H1 (cell line): ENCODE results near the gene CAMKMT. TPM values are rescaled to one million over a fixed set of nuclear protein-coding genes. Genes with fewer than 3 reads are reported as not detected.

Experiments
- BACH1 ChIP-seq: IDR thresholded peaks from 2 replicates; pipeline ENCODE4 v1.6.1; 2012; ENCODE audit warnings: low read length, improper control_type of control experiment
- CEBPB ChIP-seq: IDR thresholded peaks from 2 replicates; pipeline ENCODE4 v1.6.1; 2012; ENCODE audit warnings: low read depth, low read length
- MAX ChIP-seq: IDR thresholded peaks from 2 replicates; pipeline ENCODE4 v1.6.1; 2012; ENCODE audit warnings: inconsistent platforms
- PHF8 ChIP-seq: fragments of 200-600 bp; sonication (generic); conservative IDR thresholded peaks from 2 replicates; pipeline ENCODE4 v1.7.1; 2012; ENCODE audit warnings: low read depth, mild to moderate bottlenecking, inconsistent platforms, low read length, moderate library complexity
- polyA plus RNA-seq, 7 experiments: library from polyadenylated mRNA; depleted of rRNA in 3 of 7; stranded (reverse) in 5 of 7; unstranded in 2 of 7; fragments of >200 nt in 5 of 7; fragments of 200-250 nt in 2 of 7; gene quantifications; 1 replicate in 5 of 7; 2 replicates in 1 of 7; 4 replicates in 1 of 7; pipeline versions ENCODE4 v1.2.1 to v1.2.3, GENCODE V29; 2011 to 2013; ENCODE audit warnings: missing spikeins in 2 of 7, mixed read lengths in 2 of 7
- total RNA-seq: library from RNA; stranded (reverse); fragmentation: NEBNext Ultra II Directional; extraction: Animal tissue kit (Norgen Biotek cat#: 25700); gene quantifications from 2 replicates; pipeline ENCODE4 v1.2.1, GENCODE V29; 2021

Gene CAMKMT
- total and polyA plus RNA-seq, 2 of the 8 experiments (the other 6 are each of a cell fraction or from before 2014, with no cell fraction given): 14.7 to 22.4 TPM

DNA sequence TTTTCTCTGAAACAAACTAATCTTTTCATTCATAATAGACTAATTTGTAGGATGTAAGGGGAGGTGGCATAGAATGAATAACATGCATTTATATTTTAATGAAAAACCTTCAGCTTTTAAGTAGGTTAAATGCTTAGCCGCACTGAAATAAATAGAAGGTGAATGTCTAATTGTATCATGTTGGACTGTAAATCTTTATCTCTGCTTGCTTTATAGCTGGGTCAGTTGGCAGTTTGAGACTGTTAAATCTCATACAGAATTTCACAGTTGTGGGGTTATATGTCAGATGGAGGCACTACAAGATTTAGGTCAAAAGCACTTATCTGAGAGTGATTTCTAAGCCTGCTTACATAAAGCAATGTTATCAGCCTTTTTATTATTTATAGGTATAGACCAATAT lies 405.0 kb downstream of the CAMKMT start (continued):
- no peak for TF ChIP-seq MAX
- no peak for TF ChIP-seq BACH1
- no peak for TF ChIP-seq CEBPB
- no peak for TF ChIP-seq PHF8
- TF ChIP-seq, all 59 proteins: peak for 0
